Measurements from ENCODE around the gene GAS2L1.
"Not testable (repeated sequence)": the region's sequence is repeated elsewhere in the genome, so short reads cannot be mapped to it uniquely, and the experiment has no call there.

The GAS2L1 gene

DNA sequence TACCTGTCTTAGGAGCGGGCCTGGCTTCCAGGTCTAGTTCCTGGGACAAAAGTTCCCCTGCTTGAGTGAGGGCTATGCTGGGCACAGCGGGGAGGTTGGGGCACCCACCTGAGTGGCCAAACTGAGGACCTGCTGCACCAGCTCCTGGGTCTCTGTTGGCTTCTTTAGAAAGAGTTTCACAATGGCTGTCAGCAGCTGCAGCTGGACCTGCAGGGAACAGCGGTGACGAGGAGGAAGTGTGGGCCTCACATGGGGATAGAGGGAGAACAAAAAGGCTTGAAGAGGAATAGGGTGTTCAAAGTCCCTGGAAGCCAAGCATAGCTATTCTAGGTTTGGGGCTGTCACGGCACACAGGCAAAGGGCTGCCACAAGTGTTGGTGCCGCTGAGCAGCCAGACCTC is 35.7 kb downstream of the GAS2L1 start:
- DNase-seq (ENCODE audit: low read depth in 2 of 2): no peak

DNA sequence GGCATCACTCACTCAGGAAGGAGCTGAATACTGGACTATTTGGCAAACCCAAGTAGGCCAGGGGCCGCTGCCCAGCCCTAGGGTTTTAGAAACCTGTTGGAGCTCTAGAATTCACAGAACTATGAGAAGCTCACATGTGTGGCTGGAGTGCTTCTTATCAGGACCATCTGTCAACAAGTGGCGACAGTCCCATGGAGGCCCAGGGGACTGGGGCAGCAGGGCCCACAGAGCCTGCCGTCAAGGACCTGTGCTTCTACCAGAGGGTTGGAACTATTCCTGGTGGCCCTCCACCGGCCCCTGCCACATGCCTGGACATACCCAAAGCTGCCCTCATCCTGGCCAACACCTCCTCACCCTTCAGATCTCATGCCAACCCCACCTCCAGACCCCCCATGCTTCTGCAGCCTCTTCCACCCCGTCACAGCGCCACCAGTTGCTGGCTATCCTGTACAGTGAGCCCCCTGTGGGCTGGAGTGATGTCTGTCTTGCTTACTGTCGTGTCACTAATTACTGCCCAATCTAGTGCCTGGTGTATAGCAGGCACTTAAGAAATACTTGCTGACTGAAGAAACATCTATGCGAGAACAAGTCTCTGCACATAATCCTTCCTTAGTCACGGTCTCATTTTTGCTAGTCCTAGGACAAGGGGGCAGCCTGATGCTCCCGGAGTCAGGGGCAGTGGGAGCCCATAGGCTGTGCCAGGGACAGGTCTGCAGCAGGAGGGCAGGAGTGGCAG is 36.3 kb downstream of the GAS2L1 start:
- DNase-seq (ENCODE audit: low read depth in 2 of 2): no peak

DNA sequence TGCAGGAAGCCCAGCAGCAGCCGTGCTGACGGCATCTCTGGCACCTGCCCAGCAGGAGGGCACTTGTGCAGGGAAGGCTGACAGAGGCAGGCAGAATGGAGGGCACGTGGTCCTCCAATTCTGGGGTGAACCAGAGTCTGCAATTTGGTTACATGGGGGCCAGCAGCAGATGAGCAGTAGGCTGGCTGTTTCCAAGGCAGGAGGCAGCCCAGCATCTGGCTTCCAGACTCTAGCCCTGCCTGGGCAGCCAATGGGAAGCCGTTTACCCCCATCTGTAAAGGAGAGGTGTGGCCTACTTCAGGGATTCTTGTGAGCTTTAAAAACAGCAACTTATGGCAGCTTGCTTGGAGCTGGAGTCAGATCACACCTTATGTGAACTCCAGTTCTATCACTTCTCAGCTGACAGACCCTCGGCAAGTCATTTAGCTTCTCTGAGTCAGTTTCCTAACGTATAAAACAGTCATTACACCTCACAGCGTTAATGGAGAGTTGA is 36.9 kb downstream of the GAS2L1 start:
- no peak for DNase-seq (ENCODE audit: low read depth in 2 of 2)

DNA sequence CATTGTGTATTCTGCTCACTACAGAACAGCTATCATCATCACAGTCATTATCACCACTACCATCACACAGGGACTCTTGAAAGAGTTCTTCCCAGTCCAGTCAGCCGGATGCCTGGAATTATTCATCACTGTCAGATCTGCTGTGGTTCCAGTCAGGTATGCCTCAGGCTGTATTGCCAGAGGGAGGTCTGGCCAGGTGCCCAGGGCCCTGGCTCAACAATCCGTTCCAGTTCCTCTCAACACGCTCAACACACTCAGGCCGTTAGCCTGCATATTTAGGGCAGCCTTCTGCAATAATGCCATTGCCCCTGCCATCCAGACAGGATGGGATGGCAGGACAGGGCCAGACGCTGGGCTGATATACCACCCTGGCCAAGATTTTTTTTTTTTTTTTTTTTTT is 37.7 kb downstream of the GAS2L1 start:
- no peak for DNase-seq (ENCODE audit: low read depth in 2 of 2)

DNA sequence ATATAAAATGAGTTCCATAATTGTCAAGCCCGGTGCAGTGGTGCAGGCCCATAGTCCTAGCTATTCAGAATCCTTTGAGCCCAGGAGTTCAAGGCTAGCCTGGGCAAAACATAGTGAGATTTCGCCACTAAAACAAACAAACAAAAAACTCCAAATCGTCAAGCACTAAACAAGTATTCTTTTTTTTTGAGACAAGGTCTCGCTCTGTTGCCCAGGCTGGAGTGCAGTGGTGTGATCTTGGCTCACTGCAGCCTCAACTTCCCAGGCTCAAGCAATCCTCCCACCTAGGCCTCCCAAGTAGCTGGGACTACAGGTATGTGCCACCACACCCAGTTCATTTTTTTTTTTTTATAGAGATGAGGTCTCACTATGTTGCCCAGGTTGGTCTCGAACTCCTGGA is 38.4 kb downstream of the GAS2L1 start:
- DNase-seq (ENCODE audit: low read depth in 2 of 2): not testable (repeated sequence)

DNA sequence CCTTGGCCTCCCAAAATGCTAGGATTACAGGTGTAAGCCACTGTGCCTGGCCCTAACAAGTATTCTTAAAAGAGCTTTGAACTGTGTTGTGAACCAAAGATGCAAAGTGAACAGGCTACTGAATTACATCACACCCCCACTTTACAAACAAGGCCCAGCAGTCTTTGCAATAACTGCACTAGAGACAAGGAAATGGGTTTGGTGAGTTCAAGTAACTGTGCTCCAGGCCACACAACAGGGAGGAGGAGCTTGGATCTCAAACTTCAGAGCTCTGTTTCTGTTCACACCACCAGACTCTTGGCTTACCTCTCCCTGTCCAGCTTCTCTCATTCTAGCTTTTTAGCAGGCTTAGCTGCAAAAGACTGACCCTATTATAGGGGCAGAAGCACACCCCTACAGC is 39.5 kb downstream of the GAS2L1 start:
- DNase-seq (ENCODE audit: low read depth in 2 of 2): no peak

DNA sequence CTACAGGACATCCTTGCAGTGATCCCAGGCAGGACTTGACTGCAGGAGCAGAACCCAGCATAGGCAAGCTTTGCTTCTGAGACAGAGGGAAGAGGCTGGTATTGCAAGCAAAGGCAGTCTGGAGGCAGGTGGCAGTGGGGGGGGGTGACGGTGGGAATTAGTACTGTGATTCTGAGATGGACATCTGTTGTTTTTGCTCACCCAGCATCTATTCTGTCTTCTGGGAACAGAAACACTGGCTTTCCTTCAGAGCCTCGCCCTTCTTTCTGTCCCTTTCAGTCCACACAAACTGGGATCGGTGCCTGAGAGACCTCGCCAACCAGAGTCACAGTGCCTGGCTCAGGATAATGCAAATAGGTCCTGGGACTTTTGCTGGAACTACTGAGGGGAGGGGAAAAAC is 40.2 kb downstream of the GAS2L1 start:
- DNase-seq (ENCODE audit: low read depth in 2 of 2): no peak

DNA sequence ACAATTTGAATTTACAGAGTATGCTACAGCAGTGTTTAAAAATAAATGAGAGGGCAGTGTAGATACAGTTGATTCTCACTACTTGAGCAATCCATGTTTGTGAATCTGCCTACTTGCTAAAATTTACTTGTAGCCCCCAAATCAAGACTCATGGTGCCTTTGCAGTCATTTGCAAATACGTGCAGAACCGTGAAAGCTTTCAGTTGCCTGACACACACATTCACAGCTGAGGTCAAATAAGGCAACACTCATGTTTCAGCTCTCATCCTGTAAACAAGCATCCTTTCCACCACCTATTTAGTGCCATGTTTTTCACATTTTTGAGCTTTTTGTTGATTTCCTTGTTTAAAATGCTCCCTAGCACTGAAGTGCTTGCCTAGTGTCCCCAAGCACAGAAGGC is 41.6 kb downstream of the GAS2L1 start:
- DNase-seq (ENCODE audit: low read depth in 2 of 2): no peak

DNA sequence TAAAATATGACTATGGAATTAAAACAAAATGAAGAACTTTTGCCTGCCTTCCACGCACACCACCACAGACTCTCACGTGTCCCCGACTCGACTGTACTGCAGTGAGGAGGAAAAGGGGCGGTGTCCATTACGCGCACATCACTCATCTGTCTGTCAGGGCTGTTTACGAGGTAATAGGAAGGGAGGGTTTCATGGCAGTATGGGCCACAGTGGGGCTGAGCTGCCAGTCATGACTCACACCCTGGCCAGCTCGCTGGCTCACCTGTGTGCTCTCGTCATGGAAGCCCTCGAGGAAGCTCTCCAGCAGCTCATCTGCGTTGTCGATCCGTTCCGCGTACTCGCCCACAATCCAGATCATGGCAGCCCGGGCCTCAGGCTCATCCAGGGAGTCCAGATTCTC is 42.5 kb downstream of the GAS2L1 start:
- no peak for DNase-seq (ENCODE audit: low read depth in 2 of 2)

DNA sequence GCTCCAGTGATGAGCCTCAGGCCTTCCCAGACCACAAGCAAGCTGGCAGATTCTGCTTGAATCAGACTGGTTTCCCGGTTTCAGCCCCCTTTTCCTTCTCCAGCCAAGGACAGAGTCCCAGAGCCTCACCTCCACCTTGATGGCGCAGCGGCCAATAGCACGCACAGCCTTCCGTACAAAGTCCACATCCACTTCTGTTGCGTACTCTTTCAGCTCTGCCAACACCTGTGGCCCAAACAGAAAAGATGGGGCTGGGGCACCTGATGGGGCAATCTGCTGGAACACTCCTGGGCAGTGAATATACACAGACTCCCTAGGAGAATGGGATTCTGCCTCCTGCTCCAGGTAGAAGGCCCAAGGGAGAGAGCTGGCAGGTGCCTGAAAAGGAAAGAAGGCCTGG is 44.6 kb downstream of the GAS2L1 start:
- DNase-seq (ENCODE audit: low read depth in 2 of 2): no peak

DNA sequence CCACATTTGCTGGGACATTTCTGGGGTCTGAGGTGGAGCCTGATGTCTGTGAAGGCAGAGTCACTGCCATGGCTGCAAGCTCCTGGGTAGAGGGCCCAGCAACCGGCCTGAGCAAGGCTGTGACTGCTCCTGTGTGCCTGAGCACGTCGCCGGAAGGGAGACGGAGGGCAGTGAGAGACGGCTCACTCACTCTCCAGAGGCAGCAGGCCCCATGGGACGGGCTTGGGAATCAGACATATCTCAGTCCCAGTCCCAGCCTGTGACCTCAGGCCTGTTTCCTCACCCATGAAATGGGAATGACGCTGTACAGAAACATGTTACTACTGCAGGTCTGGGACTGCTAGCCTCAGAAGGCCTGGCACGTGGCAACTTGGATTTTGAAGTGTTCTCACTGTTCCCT is 45.4 kb downstream of the GAS2L1 start:
- no peak for DNase-seq (ENCODE audit: low read depth in 2 of 2)

DNA sequence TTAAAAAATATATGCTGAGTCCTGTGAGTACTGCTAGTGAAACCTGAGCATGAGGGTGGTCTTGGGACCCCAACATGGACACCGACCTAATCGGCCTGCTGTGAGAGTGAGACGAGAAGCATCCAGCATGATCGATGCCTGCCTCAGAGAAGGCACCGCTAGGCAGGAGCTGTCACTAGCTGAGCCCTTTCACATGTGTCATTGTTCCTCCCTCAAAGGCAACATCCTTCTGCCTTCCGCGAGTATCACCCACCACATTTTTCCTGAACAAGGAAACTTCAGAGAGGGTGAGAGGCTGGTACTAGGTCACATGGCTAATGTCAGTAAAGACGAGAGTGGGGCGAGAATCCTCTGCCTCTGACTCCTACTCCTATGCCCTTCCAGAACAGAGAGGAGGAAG is 46.3 kb downstream of the GAS2L1 start:
- DNase-seq (ENCODE audit: low read depth in 2 of 2): no peak

DNA sequence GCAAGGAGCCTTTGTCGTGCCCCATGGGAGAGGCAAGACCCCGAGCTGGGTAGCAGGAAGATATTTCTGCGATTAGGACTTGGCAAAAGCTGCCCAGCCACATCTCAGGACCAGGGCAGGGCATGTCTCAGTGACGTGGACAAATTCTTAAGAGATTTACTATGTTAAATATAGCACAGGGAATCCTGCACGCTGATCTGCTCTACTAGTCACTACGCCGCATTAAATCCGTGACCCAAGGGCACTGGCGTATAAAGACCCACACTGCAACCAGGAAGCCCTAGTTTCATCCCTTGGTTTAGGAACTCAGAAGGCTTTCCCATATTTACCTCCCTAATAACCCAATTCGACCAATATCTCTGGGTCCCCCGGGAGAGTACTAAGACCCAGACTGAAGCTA is 46.8 kb downstream of the GAS2L1 start:
- DNase-seq (ENCODE audit: low read depth in 2 of 2): no peak

DNA sequence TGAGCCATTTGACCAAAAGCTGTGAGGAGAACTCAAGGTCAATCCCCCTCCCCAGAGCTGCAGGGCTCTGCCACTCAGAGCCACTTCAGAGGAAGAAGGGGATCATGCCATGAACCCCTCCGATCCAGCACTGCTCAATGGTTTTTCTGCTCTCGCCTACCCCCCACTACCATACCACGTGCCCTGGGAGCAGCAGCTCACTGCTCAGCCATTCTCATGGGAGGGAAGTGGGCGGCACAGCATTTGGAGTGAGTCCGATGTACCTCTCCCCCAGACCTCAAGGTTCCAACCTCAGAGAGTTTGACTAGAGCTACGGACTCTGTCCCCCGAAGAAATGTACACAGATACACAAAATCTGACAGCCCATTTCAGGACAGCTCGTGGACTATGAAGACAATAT is 47.4 kb downstream of the GAS2L1 start:
- no peak for DNase-seq (ENCODE audit: low read depth in 2 of 2)

DNA sequence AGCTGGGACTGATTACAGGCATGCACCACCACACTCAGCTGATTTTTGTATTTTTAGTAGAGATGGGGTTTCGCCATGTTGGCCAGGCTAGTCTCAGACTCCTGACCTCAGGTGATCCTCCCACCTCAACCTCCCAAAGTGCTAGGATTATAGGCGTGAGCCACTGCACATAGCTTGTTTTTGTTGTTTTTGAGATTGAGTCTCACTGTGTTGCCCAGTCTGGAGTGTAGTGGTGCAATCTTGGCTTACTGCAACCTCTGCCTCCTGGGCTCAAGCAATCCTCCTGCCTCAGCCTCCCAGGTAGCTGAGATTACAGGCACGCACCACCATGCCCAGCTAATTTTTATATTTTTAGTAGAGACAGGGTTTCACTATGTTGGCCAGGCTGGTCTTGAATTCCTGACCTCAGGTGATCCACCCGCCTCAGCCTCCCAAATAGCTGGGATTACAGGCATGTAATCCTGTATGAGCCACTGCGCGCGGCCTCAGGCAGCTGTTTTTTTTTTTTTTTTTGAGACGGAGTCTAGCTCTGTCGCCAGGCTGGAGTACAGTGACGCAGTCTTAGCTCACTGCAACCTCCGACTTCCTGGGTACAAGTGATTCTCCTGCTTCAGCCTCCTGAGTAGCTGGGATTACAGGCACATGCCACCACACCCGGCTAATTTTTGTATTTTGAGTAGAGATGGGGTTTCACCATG is 50.9 kb downstream of the GAS2L1 start:
- DNase-seq (ENCODE audit: low read depth in 2 of 2): not testable (repeated sequence)

DNA sequence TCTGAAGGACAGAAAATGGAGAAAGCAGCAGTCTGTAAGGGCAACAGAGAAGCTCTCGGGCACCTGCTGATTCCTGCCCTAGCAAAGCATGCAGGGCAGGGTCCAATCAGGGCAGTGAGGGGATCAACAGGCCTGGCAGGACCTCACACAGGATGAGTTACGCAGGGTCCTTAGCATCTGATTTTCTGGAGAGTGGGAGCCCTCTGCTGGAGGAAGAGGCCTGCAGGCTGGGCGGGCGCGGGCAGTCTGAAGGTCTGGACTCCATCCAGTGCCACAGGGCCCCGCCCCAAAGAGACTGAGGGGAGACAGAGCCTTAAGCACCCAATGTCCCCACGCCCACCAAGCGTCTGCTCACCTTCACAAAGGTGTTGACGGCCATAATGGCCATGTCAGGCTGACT is 53.0 kb downstream of the GAS2L1 start:
- DNase-seq (ENCODE audit: low read depth in 2 of 2): no peak
